ENCODE results near the gene PFKM.

DNA sequence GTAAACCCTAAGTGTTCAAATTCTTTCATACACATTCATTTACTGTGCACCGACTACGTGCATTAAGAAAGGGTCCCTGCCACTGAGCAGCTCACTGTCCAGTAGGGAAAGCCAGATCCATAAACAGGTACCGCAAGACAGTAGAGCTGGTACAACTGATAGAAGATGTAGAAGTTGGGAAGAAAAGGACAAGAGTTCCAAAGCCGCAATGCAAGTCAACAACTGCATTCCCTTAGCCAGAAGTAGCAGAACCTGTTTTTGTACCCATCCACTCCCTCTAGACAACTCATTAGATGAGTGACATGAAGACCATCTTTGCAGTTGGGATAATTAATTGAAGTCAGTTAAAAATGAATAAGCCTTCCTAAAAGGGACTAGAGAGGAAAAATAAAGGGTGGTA lies 14.6 kb upstream of the PFKM start:
- no peak for TF ChIP-seq POLR2A (IDR thresholded peaks at IDR 0.05; ENCODE audit: low read depth, low read length)
- no peak for TF ChIP-seq MAX (IDR thresholded peaks at IDR 0.05; ENCODE audit: insufficient read depth, insufficient read length)
- TF ChIP-seq MYC (IDR thresholded peaks at IDR 0.05; ENCODE audit: low read depth, low read length), result no peak
- TF ChIP-seq, protein P1, sequence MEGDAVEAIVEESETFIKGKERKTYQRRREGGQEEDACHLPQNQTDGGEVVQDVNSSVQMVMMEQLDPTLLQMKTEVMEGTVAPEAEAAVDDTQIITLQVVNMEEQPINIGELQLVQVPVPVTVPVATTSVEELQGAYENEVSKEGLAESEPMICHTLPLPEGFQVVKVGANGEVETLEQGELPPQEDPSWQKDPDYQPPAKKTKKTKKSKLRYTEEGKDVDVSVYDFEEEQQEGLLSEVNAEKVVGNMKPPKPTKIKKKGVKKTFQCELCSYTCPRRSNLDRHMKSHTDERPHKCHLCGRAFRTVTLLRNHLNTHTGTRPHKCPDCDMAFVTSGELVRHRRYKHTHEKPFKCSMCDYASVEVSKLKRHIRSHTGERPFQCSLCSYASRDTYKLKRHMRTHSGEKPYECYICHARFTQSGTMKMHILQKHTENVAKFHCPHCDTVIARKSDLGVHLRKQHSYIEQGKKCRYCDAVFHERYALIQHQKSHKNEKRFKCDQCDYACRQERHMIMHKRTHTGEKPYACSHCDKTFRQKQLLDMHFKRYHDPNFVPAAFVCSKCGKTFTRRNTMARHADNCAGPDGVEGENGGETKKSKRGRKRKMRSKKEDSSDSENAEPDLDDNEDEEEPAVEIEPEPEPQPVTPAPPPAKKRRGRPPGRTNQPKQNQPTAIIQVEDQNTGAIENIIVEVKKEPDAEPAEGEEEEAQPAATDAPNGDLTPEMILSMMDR (IDR thresholded peaks at IDR 0.05; ENCODE audit: extremely low read depth in 1 of 2, insufficient read depth in 1 of 2, low read depth in 1 of 2, low read length in 2 of 2), result no peak
- TF ChIP-seq POLR2AphosphoS5 (IDR thresholded peaks at IDR 0.05; ENCODE audit: insufficient read depth, low read depth, low read length), result no peak
- TF ChIP-seq EZH2 (IDR thresholded peaks at IDR 0.05; ENCODE audit: borderline replicate concordance, low read depth, low read length, severe bottlenecking), result no peak
